GM21576 (cell line): ENCODE data around the gene ZDHHC11.
"Not testable (repeated sequence)": the region's sequence is repeated elsewhere in the genome, so short reads cannot be mapped to it uniquely, and the experiment has no call there.

Experiments used
- ATAC-seq: cut with Tn5 transposase; IDR thresholded peaks from one replicate; pipeline ENCODE4 v1.9.1; 2021; ENCODE audit warnings: mild to moderate bottlenecking, moderate library complexity; ENCODE audit not compliant: unreplicated experiment

ZDHHC11 gene

GRCh38 chr5:778967-779366 is 71.8 kb downstream of the ZDHHC11 start:
- ATAC-seq = not testable (repeated sequence)

GRCh38 chr5:778421-778820 is 72.4 kb downstream of the ZDHHC11 start:
- ATAC-seq = not testable (repeated sequence)

GRCh38 chr5:777756-778161 is 73.0 kb downstream of the ZDHHC11 start:
- no peak for ATAC-seq

GRCh38 chr5:776862-777711 is 73.7 kb downstream of the ZDHHC11 start:
- no peak for ATAC-seq

GRCh38 chr5:775961-776861 is 74.6 kb downstream of the ZDHHC11 start:
- ATAC-seq = no peak

- ATAC-seq = not testable (repeated sequence)
Observed at GRCh38 chr5:775595-775960, 75.2 kb downstream of the ZDHHC11 start.

- not testable (repeated sequence) for ATAC-seq
Observed at GRCh38 chr5:774854-775505, 75.8 kb downstream of the ZDHHC11 start.

- not testable (repeated sequence) for ATAC-seq
Observed at GRCh38 chr5:774304-774703, 76.5 kb downstream of the ZDHHC11 start.

GRCh38 chr5:773517-774264 is 77.1 kb downstream of the ZDHHC11 start:
- ATAC-seq = no peak

GRCh38 chr5:772931-773330 is 77.9 kb downstream of the ZDHHC11 start:
- not testable (repeated sequence) for ATAC-seq

- not testable (repeated sequence) for ATAC-seq
Observed at GRCh38 chr5:772547-772890, 78.3 kb downstream of the ZDHHC11 start.

GRCh38 chr5:771841-772546 is 78.8 kb downstream of the ZDHHC11 start:
- ATAC-seq = not testable (repeated sequence)

- not testable (repeated sequence) for ATAC-seq
Observed at GRCh38 chr5:771087-771781, 79.6 kb downstream of the ZDHHC11 start.

GRCh38 chr5:770585-770984 is 80.2 kb downstream of the ZDHHC11 start:
- ATAC-seq = not testable (repeated sequence)

GRCh38 chr5:769485-770145 is 81.2 kb downstream of the ZDHHC11 start:
- not testable (repeated sequence) for ATAC-seq

- ATAC-seq = no peak
Observed at GRCh38 chr5:766666-767431, 83.9 kb downstream of the ZDHHC11 start.

- no peak for ATAC-seq
Observed at GRCh38 chr5:765948-766631, 84.7 kb downstream of the ZDHHC11 start.
